ENCODE data around the gene EHD1. TPM values are rescaled to one million over a fixed set of nuclear protein-coding genes. Genes with fewer than 3 reads are reported as not detected.

Gene EHD1
- polyA plus RNA-seq, 2 of the 4 experiments (the other 2 are of a cell fraction): 25.9 to 37.8 TPM

DNA sequence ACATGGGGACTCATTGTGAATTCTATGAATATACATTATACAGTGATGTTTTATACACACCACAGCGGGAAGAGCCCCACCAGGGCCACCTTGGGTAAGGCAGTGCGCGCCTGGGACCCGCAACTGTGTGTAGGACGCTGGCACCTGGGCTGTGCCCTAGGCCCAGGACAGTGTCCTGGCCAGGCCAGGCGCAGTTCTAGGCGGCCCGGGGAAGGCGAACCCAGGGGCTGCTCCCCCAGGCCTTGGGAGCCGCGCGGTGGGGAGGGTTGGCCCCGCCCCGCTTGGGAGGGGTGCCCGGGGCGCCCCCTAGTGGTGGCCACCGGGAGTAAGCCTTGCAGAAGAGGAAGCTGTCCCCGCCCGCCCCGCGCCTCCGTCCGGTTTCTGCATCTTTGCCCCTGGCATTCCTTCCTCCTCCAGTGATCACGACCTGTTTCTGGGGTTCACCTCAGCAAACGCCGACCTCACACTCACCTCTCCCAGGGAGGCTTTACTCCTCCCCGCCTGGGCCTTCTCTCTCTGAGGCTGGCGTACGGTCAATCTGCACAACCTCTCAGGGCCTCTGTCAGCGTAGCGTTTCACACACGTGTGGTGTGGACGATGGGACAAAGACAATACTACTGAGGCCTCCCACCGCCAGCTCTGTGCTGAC, 9.5 kb upstream of the EHD1 start:
- peak overlapping the region; percentile 7; the same call in 1 of the 3 replicates for H3K4me3 ChIP-seq
- peak overlapping the region; percentile 92 to 97 for H3K27ac ChIP-seq
- TF ChIP-seq HOXB13 (CRISPR knock-in tag; IDR thresholded peaks at IDR 0.05; ENCODE audit: low read depth) (0 out of 2 replicates have a peak, but pooled peaks have one; percentile 60), SMC3 (IDR thresholded peaks at IDR 0.05) (peak; percentile 72), CHD2 (IDR thresholded peaks at IDR 0.05; ENCODE audit: low read length, partially characterized antibody) (no peak), HOXA7 (CRISPR knock-in tag; IDR thresholded peaks at IDR 0.05) (peak; percentile 62; the same call in 1 of the 2 replicates), POLR2A (IDR thresholded peaks at IDR 0.05; ENCODE audit: low read length) (peak; percentile 30), MAZ (IDR thresholded peaks at IDR 0.05; ENCODE audit: borderline replicate concordance, low read depth, low read length) (peak; percentile 88; the same call in 1 of the 2 replicates), ZNF302 (CRISPR knock-in tag; IDR thresholded peaks at IDR 0.05) (0 out of 2 replicates have a peak, but pooled peaks have one; percentile 37), EHF (CRISPR knock-in tag; IDR thresholded peaks at IDR 0.05) (0 out of 2 replicates have a peak, but pooled peaks have one; percentile 8), JUN (IDR thresholded peaks at IDR 0.05) (peak in 1 of 2 experiments; percentile 59; a peak in 2 of 5 replicates), CHD4 (IDR thresholded peaks at IDR 0.05; ENCODE audit: borderline replicate concordance) (no peak), CBX8 (IDR thresholded peaks at IDR 0.05) (no peak), HDAC2 (IDR thresholded peaks at IDR 0.05) (no peak), RAD21 (conservative IDR thresholded peaks at IDR 0.05 in 1 of 2, IDR thresholded peaks at IDR 0.05 in 1 of 2) (peak; percentile 43 to 60), HOXB5 (CRISPR knock-in tag; IDR thresholded peaks at IDR 0.05) (0 out of 2 replicates have a peak, but pooled peaks have one; percentile 10)
- TF ChIP-seq, protein P1, sequence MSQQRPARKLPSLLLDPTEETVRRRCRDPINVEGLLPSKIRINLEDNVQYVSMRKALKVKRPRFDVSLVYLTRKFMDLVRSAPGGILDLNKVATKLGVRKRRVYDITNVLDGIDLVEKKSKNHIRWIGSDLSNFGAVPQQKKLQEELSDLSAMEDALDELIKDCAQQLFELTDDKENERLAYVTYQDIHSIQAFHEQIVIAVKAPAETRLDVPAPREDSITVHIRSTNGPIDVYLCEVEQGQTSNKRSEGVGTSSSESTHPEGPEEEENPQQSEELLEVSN (IDR thresholded peaks at IDR 0.05; ENCODE audit: borderline replicate concordance, low read depth): peak; percentile 50; the same call in 1 of the 2 replicates
- TF ChIP-seq, protein P2, sequence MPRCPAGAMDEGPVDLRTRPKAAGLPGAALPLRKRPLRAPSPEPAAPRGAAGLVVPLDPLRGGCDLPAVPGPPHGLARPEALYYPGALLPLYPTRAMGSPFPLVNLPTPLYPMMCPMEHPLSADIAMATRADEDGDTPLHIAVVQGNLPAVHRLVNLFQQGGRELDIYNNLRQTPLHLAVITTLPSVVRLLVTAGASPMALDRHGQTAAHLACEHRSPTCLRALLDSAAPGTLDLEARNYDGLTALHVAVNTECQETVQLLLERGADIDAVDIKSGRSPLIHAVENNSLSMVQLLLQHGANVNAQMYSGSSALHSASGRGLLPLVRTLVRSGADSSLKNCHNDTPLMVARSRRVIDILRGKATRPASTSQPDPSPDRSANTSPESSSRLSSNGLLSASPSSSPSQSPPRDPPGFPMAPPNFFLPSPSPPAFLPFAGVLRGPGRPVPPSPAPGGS (IDR thresholded peaks at IDR 0.05): 0 out of 3 replicates have a peak, but pooled peaks have one; percentile 22
- TF ChIP-seq, protein P3, sequence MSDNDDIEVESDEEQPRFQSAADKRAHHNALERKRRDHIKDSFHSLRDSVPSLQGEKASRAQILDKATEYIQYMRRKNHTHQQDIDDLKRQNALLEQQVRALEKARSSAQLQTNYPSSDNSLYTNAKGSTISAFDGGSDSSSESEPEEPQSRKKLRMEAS (IDR thresholded peaks at IDR 0.05): peak; percentile 54; the same call in 1 of the 2 replicates
- TF ChIP-seq, protein P4, sequence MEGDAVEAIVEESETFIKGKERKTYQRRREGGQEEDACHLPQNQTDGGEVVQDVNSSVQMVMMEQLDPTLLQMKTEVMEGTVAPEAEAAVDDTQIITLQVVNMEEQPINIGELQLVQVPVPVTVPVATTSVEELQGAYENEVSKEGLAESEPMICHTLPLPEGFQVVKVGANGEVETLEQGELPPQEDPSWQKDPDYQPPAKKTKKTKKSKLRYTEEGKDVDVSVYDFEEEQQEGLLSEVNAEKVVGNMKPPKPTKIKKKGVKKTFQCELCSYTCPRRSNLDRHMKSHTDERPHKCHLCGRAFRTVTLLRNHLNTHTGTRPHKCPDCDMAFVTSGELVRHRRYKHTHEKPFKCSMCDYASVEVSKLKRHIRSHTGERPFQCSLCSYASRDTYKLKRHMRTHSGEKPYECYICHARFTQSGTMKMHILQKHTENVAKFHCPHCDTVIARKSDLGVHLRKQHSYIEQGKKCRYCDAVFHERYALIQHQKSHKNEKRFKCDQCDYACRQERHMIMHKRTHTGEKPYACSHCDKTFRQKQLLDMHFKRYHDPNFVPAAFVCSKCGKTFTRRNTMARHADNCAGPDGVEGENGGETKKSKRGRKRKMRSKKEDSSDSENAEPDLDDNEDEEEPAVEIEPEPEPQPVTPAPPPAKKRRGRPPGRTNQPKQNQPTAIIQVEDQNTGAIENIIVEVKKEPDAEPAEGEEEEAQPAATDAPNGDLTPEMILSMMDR (IDR thresholded peaks at IDR 0.05): peak; percentile 95
- ChIA-PET POLR2A (interaction anchor here (0.6 to 1.4 kb wide), 4 partner anchors 9 to 109 kb away, joined by 4 to 9 read pairs (median 7); partner anchors contain the start of gene EHD1), CTCF (interaction anchor here (0.6 to 31.5 kb wide), 29 partner anchors 9 to 630 kb away, joined by 3 to 1607 read pairs (median 4); partner anchors contain the start of genes ARL2, CDC42BPG, EHD1 and PPP2R5B)
- peak overlapping the region; percentile 85 for H3K4me2 ChIP-seq
- no peak for FAIRE-seq
- 14% methylated on average over 20 of the region's 34 CpGs for WGBS (ENCODE audit: missing lambda C conversion rate)
- H3K9me3 ChIP-seq: no peaks in the 10 kb centered on the region
- DNase-seq (ENCODE audit: low read depth in 1 of 2, low spot score in 1 of 2): peak; percentile 66 to 80
- H3K4me1 ChIP-seq: peaks cover 74% of the 10 kb centered on the region
- ATAC-seq: peak; percentile 50 to 76

DNA sequence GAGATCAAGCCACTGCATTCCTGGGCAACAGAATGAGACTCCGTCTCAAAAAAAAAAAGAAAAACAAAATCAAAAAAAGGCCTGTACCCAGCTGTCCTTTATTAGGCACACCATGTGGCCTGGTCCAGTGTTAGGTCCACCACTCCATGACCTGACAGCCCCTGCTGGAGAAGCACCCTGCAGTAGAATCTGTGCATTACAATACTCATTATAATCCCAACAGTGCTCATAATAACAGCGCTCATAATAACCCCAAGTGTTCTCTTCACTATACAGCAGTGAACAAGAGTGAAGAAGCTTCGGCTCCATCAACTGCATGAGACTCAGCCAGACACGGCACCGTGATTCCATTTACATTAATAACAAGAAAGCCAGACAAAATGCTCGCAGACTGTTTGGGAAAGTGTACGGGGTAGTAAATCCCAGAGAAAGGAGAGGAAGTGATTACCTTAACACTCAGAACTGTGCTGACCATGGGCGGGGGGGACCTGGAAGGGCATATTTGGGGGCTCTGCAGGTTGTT, 8.9 kb upstream of the EHD1 start:
- peak in 1 of 2 experiments; percentile 10; a peak in 2 of 6 replicates for ATAC-seq

More for the DNA sequence above, 8.9 kb upstream of the EHD1 start:
- Histone ChIP-seq H3K4me1 (peaks cover 69% of the 10 kb centered on the region), H3K27ac (peak overlapping the region; percentile 92 to 97), H3K4me2 (peak overlapping the region; percentile 85), H3K4me3 (peak overlapping the region; percentile 7; the same call in 1 of the 3 replicates), H3K9me3 (no peaks in the 10 kb centered on the region)
- TF ChIP-seq POLR2A (IDR thresholded peaks at IDR 0.05; ENCODE audit: low read length) (no peak), CHD2 (IDR thresholded peaks at IDR 0.05; ENCODE audit: low read length, partially characterized antibody) (no peak), ZNF302 (CRISPR knock-in tag; IDR thresholded peaks at IDR 0.05) (no peak), ESRRA (IDR thresholded peaks at IDR 0.05; ENCODE audit: borderline replicate concordance, low read length) (no peak)
- TF ChIP-seq, protein P1 (IDR thresholded peaks at IDR 0.05; ENCODE audit: borderline replicate concordance, low read depth): no peak
- ChIA-PET CTCF (interaction anchor here (0.6 to 31.5 kb wide), 19 partner anchors 9 to 629 kb away, joined by 3 to 1607 read pairs (median 4); partner anchors contain the start of genes ARL2, CDC42BPG, EHD1 and PPP2R5B), POLR2A (interaction anchor here (1.1 kb wide), 1 partner anchor 9 kb away, joined by 8 read pairs; the partner anchor contains the start of gene EHD1)
- FAIRE-seq (no peak), DNase-seq (ENCODE audit: low read depth in 1 of 2, low spot score in 1 of 2) (no peak)
- 61% methylated on average over 8 of the region's 8 CpGs for WGBS (ENCODE audit: missing lambda C conversion rate)

Data from A549 (cell line).